DMS53 treated with DMSO at 0.1 percent for 48 hours (cell line): ENCODE results near the gene ARHGDIB.

ENCODE experiments used
- DNase-seq: peaks from one replicate; lab custom pipeline; 2025; ENCODE audit not compliant: unreplicated experiment; lab: John Stamatoyannopoulos, UW

ARHGDIB gene

GRCh38 chr12:14984036-14984435 is 22.6 kb upstream of the ARHGDIB start:
- DNase-seq: no peak

GRCh38 chr12:14982991-14983390 is 21.6 kb upstream of the ARHGDIB start:
- no peak for DNase-seq

GRCh38 chr12:14982562-14982961 is 21.2 kb upstream of the ARHGDIB start:
- no peak for DNase-seq

GRCh38 chr12:14981049-14981448 is 19.6 kb upstream of the ARHGDIB start:
- no peak for DNase-seq

GRCh38 chr12:14979468-14979867 is 18.1 kb upstream of the ARHGDIB start:
- no peak for DNase-seq

- no peak for DNase-seq
Observed at GRCh38 chr12:14976658-14977057, 15.3 kb upstream of the ARHGDIB start.

GRCh38 chr12:14975457-14975856 is 14.1 kb upstream of the ARHGDIB start:
- DNase-seq: no peak

- DNase-seq: no peak
Observed at GRCh38 chr12:14974633-14975032, 13.2 kb upstream of the ARHGDIB start.

- DNase-seq: no peak
Observed at GRCh38 chr12:14972816-14973215, 11.4 kb upstream of the ARHGDIB start, which contains the start of gene PDE6H. Gene PDE6H, plus strand, starts transcription at chr12:14973042. Its CDS starts 4,971 bp downstream, at chr12:14978013.

- no peak for DNase-seq
Observed at GRCh38 chr12:14970473-14970872, 9.1 kb upstream of the ARHGDIB start.

- DNase-seq: no peak
Observed at GRCh38 chr12:14968478-14968877, 7.1 kb upstream of the ARHGDIB start.

- no peak for DNase-seq
Observed at GRCh38 chr12:14965221-14965620, 3.8 kb upstream of the ARHGDIB start.

GRCh38 chr12:14964406-14964805 is 3.0 kb upstream of the ARHGDIB start:
- no peak for DNase-seq

GRCh38 chr12:14963520-14963919 is 2.1 kb upstream of the ARHGDIB start:
- DNase-seq: no peak

GRCh38 chr12:14962797-14963196 is 1.4 kb upstream of the ARHGDIB start:
- no peak for DNase-seq

- DNase-seq: no peak
Observed at GRCh38 chr12:14962153-14962539, 745 bp upstream of the ARHGDIB start.

- DNase-seq: peak; percentile 62
Observed at GRCh38 chr12:14960548-14961465, 594 bp downstream of the ARHGDIB start.

GRCh38 chr12:14959916-14960496 is 1.4 kb downstream of the ARHGDIB start:
- DNase-seq: no peak

- no peak for DNase-seq
Observed at GRCh38 chr12:14959463-14959862, 1.9 kb downstream of the ARHGDIB start.

GRCh38 chr12:14959126-14959440 is 2.3 kb downstream of the ARHGDIB start:
- no peak for DNase-seq

GRCh38 chr12:14958361-14959125 is 2.9 kb downstream of the ARHGDIB start:
- no peak for DNase-seq
